OCI-LY3 (cell line): Measurements from ENCODE around the gene CDK5R2.

Source experiments
- H2AFZ ChIP-seq: fragments of 200-600, 300-600 bp; shearing (Covaris generic); 2 replicates; pipeline ENCODE4 v1.6.0; 2014; ENCODE audit warnings: antibody characterized with exemption, low read depth, low read length
- H3K27ac ChIP-seq: fragments of 200-600, 300-600 bp; sonication (generic); 2 replicates; pipeline ENCODE4 v1.5.1; 2014; ENCODE audit warnings: mild to moderate bottlenecking, low read length, moderate library complexity, mixed read lengths
- H3K27me3 ChIP-seq: fragments of 200-600, 300-600 bp; sonication (generic); 2 replicates; pipeline ENCODE4 v1.6.1; 2014; ENCODE audit warnings: low read depth, low read length, mixed read lengths
- H3K36me3 ChIP-seq: fragments of 200-600, 300-600 bp; sonication (generic); replicated peaks from 2 replicates; pipeline ENCODE3; 2014; ENCODE audit warnings: low read depth, low read length, mixed read lengths
- H3K4me1 ChIP-seq: fragments of 300-600, 200-600 bp; sonication (generic); 2 replicates; pipeline ENCODE4 v1.6.1; 2014; ENCODE audit warnings: low read length, mixed read lengths
- H3K4me2 ChIP-seq: fragments of 200-600, 300-600 bp; sonication (generic); 2 replicates; pipeline ENCODE4 v1.6.1; 2014; ENCODE audit warnings: low read length, mixed read lengths
- H3K4me3 ChIP-seq: fragments of 300-600, 200-600 bp; sonication (generic); 2 replicates; pipeline ENCODE4 v1.5.1; 2014; ENCODE audit warnings: antibody characterized with exemption, mild to moderate bottlenecking, low read length, moderate library complexity
- H3K79me2 ChIP-seq: fragments of 300-600, 200-600 bp; shearing (Covaris generic); 2 replicates; pipeline ENCODE4 v1.6.1; 2014; ENCODE audit warnings: mild to moderate bottlenecking, low read length, mixed read lengths
- H3K9ac ChIP-seq: fragments of 300-600, 200-600 bp; shearing (Covaris generic); 2 replicates; pipeline ENCODE4 v1.6.0; 2014; ENCODE audit warnings: mild to moderate bottlenecking, low read length, moderate library complexity
- H3K9me3 ChIP-seq: fragments of 200-600, 300-600 bp; shearing (Covaris generic); 2 replicates; pipeline ENCODE4 v1.6.1; 2014; ENCODE audit warnings: low read length, mixed read lengths; ENCODE audit not compliant: insufficient read depth
- H4K20me1 ChIP-seq: fragments of 200-600, 300-600 bp; sonication (generic); 2 replicates; pipeline ENCODE4 v1.6.1; 2016; ENCODE audit warnings: low read length, mixed read lengths; ENCODE audit not compliant: insufficient read depth
- EZH2phosphoT487 ChIP-seq: fragments of 200-600 bp; shearing (Covaris generic); IDR thresholded peaks from 2 replicates; pipeline ENCODE4 v1.6.1; 2018; ENCODE audit warnings: antibody characterized with exemption, mixed run types, low read depth
- TF ChIP-seq, protein P1 (sequence below): fragments of 200-600, 300-600 bp; sonication (generic); IDR thresholded peaks from 2 replicates; pipeline ENCODE4 v1.5.1; 2014; ENCODE audit warnings: antibody characterized with exemption, low read length, low read depth

CDK5R2 gene

DNA sequence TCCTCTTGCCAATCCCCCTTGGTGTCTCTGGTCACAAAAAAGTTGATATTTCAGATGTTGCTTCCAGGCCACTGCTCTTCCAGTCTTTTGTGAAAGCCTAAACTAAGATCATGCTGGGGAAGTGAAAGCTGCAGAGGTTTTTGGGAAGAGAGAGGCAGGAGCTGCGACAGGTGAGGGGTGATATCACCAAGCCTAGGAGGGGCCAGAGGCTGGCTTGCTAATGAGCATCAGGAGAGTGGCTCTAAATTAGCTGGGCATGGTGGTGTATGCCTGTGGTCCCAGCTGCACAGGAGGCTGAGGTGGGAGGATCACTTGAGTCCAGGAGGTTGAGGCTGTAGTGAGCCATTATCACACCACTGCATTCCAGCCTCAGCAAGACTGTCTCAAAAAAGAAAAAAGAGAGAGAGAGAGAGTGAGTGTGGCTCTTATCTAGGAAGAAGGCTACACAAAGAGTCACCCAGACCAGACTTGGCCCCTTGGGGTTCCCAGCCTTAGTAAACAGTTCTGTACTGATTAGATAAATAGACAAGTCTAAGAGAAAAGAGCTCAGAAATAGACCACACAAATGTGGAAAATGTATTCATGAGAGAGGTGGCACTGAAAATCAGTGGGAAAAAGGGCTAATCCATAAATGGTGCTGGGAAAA is 14.6 kb upstream of the CDK5R2 start:
- Histone ChIP-seq H3K4me3 (no peak overlapping the region), H3K79me2 (no peaks in the 10 kb centered on the region), H4K20me1 (no peaks in the 10 kb centered on the region), H3K27me3 (no peaks in the 10 kb centered on the region), H2AFZ (no peak overlapping the region), H3K9ac (no peak overlapping the region), H3K4me2 (no peak overlapping the region), H3K27ac (no peak overlapping the region), H3K9me3 (no peaks in the 10 kb centered on the region), H3K36me3 (no peaks in the 10 kb centered on the region), H3K4me1 (no peaks in the 10 kb centered on the region)
- TF ChIP-seq EZH2phosphoT487: no peak
- TF ChIP-seq, protein P1, sequence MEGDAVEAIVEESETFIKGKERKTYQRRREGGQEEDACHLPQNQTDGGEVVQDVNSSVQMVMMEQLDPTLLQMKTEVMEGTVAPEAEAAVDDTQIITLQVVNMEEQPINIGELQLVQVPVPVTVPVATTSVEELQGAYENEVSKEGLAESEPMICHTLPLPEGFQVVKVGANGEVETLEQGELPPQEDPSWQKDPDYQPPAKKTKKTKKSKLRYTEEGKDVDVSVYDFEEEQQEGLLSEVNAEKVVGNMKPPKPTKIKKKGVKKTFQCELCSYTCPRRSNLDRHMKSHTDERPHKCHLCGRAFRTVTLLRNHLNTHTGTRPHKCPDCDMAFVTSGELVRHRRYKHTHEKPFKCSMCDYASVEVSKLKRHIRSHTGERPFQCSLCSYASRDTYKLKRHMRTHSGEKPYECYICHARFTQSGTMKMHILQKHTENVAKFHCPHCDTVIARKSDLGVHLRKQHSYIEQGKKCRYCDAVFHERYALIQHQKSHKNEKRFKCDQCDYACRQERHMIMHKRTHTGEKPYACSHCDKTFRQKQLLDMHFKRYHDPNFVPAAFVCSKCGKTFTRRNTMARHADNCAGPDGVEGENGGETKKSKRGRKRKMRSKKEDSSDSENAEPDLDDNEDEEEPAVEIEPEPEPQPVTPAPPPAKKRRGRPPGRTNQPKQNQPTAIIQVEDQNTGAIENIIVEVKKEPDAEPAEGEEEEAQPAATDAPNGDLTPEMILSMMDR: no peak

DNA sequence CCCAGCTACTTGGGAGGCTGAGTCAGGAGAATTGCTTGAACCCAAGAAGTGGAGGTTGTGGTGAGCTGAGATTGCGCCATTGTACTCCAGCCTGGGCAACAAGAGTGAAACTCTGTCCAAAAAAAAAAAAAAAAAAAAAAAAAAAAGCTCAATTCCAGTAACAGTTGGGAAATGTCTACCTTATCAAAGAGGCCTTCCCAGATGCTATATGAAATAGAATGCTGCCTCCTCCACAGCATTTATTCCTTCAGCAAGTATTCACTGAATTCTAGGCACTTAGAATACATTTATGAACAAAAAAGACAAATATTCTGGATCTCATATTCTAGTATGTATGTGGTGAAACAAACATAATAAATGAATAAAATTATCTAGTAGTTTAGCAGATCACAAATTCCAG is 12.8 kb upstream of the CDK5R2 start:
- Histone ChIP-seq H3K9ac (no peak overlapping the region), H3K4me2 (no peak overlapping the region), H3K79me2 (no peaks in the 10 kb centered on the region), H3K4me1 (no peaks in the 10 kb centered on the region), H3K9me3 (no peaks in the 10 kb centered on the region), H3K27ac (no peak overlapping the region), H4K20me1 (no peaks in the 10 kb centered on the region), H3K27me3 (no peaks in the 10 kb centered on the region), H3K4me3 (no peak overlapping the region), H3K36me3 (no peaks in the 10 kb centered on the region), H2AFZ (no peak overlapping the region)
- no peak for TF ChIP-seq EZH2phosphoT487
- TF ChIP-seq, protein P1: no peak

DNA sequence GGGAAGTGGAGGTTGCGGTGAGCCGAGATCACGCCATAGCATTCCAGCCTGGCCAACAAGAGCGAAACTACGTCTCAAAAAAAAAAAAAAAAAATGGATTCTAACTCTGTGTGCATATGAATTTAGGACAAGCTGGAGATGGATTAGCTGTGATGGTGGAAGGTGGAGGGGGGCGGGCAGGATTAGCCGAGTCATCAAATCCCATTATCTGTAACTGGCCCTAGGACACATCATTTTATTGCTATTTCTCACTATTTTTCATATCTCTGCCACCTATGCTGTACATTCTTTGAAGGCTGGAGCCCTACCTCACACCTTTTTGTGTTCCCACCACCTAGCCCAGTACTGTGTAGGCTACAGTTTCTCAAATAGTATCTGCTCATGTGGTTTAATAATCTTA is 7.3 kb upstream of the CDK5R2 start:
- H3K36me3 ChIP-seq: no peaks in the 10 kb centered on the region
- H4K20me1 ChIP-seq: no peaks in the 10 kb centered on the region
- H2AFZ ChIP-seq: no peak overlapping the region
- no peaks in the 10 kb centered on the region for H3K27me3 ChIP-seq
- H3K4me1 ChIP-seq: no peaks in the 10 kb centered on the region
- TF ChIP-seq, protein P1: no peak
- TF ChIP-seq EZH2phosphoT487: no peak
- no peak overlapping the region for H3K27ac ChIP-seq
- no peak overlapping the region for H3K4me2 ChIP-seq
- no peak overlapping the region for H3K4me3 ChIP-seq
- H3K9ac ChIP-seq: no peak overlapping the region
- no peaks in the 10 kb centered on the region for H3K9me3 ChIP-seq
- H3K79me2 ChIP-seq: no peaks in the 10 kb centered on the region

GRCh38 chr2:218953366-218953954 is 6.0 kb upstream of the CDK5R2 start:
- H4K20me1 ChIP-seq: no peaks in the 10 kb centered on the region
- H2AFZ ChIP-seq: no peak overlapping the region
- no peaks in the 10 kb centered on the region for H3K27me3 ChIP-seq
- no peaks in the 10 kb centered on the region for H3K79me2 ChIP-seq
- no peaks in the 10 kb centered on the region for H3K4me1 ChIP-seq
- H3K9ac ChIP-seq: no peak overlapping the region
- H3K27ac ChIP-seq: no peak overlapping the region
- TF ChIP-seq EZH2phosphoT487: no peak
- TF ChIP-seq, protein P1: no peak
- no peaks in the 10 kb centered on the region for H3K9me3 ChIP-seq
- H3K4me2 ChIP-seq: no peak overlapping the region
- no peaks in the 10 kb centered on the region for H3K36me3 ChIP-seq
- no peak overlapping the region for H3K4me3 ChIP-seq
